Measurements from ENCODE around the gene CR1.

The CR1 gene

DNA sequence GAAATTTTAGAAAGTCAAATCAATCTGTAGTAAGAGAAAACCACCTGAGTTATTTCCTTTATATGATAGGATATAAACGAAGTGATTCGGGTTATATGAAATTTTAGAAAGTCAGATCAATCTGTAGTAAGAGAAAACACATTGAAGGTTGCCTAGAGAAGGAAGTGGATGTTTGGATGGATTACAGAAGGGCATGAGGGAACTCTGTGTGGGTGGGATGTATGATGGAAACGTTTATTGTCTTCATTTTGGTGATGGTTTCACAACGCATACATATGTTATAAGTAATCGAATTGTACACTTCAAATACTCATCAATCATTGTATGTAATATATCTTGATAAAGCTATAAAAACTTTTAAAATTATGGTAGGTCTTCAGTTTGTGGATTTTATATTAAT is 5.1 kb downstream of the CR1 start:
- no peak overlapping the region for H3K27ac ChIP-seq
- TF ChIP-seq, protein P1, sequence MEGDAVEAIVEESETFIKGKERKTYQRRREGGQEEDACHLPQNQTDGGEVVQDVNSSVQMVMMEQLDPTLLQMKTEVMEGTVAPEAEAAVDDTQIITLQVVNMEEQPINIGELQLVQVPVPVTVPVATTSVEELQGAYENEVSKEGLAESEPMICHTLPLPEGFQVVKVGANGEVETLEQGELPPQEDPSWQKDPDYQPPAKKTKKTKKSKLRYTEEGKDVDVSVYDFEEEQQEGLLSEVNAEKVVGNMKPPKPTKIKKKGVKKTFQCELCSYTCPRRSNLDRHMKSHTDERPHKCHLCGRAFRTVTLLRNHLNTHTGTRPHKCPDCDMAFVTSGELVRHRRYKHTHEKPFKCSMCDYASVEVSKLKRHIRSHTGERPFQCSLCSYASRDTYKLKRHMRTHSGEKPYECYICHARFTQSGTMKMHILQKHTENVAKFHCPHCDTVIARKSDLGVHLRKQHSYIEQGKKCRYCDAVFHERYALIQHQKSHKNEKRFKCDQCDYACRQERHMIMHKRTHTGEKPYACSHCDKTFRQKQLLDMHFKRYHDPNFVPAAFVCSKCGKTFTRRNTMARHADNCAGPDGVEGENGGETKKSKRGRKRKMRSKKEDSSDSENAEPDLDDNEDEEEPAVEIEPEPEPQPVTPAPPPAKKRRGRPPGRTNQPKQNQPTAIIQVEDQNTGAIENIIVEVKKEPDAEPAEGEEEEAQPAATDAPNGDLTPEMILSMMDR (conservative IDR thresholded peaks at IDR 0.05), result no peak
- TF ChIP-seq ZFX (IDR thresholded peaks at IDR 0.05), result no peak

DNA sequence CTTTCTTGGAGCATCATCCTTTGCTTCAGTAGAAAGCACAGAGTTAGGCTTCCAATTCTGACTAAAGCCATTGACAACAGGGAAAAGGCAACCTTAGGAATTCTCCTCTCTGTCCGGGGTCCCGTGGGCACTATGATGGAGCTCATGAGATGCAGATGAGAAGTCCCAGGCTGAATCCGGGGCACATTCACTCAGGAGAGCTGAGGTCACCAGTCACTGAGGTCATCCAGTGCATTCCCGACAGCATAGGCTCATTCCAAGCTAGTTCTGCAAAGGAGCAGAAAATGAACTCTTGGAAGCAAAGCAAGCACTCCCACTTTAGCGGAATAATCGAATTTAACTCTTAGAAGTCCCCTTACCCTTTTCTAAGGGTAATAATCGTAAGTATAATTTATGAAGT is 6.8 kb downstream of the CR1 start:
- no peak overlapping the region for H3K27ac ChIP-seq
- TF ChIP-seq ZFX (IDR thresholded peaks at IDR 0.05), result no peak
- TF ChIP-seq, protein P1 (conservative IDR thresholded peaks at IDR 0.05), result no peak

DNA sequence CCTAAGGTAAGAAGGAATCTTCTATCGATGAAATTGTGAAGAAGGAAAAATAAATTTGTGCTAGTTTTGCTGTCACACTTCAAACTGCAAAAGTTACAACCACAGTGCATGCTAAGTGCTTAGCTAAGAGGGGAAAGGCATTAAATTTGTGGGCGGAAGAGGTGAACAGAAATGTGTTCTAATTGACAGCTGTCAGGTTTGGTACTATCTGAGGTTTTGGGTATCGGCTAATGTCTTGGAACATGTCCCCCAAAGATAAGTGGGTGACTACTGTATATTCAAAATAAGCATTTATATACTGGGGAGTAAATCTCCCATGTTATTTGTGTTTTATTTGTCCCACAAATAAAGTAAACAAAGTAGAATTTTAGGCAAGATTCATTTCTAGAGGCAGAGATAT is 8.0 kb downstream of the CR1 start:
- TF ChIP-seq ZFX (IDR thresholded peaks at IDR 0.05), result no peak
- TF ChIP-seq, protein P1 (conservative IDR thresholded peaks at IDR 0.05), result no peak
- no peak overlapping the region for H3K27ac ChIP-seq

DNA sequence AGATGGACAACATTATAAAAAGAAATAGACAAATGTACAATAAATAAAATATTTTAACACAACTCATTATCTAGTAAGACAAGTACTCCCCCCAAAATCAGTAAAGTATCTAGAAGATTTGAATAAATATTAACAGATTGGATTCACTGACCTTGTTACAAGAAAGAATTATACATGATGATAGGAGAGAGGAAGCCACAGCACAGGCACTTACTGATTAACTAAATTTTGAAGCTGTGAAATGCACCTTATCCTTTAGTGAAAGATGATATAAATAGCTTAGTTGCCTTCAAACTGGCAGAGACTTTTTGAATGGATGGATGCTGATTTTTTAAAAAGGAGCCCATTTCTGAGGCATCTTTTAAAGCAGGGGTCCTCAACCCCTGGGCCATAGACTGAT is 8.5 kb downstream of the CR1 start:
- TF ChIP-seq, protein P1 (conservative IDR thresholded peaks at IDR 0.05), result no peak
- TF ChIP-seq ZFX (IDR thresholded peaks at IDR 0.05), result no peak
- no peak overlapping the region for H3K27ac ChIP-seq

DNA sequence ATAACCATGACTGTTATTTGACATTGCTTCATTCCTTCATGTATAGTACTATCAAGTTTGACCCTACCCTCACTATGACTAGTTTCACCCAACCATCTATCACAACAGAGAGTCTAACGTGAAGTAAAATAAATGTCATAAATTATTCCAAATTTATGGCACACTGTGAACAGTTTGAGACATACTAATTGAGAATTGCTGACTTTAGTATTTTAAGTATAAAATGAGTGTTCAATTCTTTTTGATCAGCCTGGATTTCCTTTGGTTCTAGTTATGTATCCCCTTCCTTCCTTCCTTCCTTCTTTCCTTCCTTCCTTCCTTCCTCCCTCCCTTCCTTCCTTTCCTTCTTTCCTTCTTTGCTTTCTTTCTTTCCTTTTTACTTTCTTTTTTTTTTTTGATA is 14.5 kb downstream of the CR1 start:
- TF ChIP-seq, protein P1 (conservative IDR thresholded peaks at IDR 0.05), result no peak
- no peak overlapping the region for H3K27ac ChIP-seq

DNA sequence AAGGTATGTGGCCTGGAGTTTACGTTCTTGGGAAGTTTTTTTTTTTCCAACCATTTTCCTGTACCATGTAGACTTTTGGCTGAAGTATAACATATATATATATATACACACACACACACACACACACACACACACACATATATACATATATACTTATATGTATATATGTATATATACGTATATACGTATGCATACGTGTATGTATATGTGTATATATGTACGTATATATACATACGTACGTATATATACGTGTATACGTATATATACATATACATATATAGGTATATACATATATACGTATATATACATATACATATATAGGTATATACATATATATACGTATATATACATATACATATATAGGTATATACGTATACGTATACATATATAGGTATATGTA is 18.9 kb downstream of the CR1 start:
- TF ChIP-seq ZFX (IDR thresholded peaks at IDR 0.05), result no peak
- TF ChIP-seq, protein P1 (conservative IDR thresholded peaks at IDR 0.05), result no peak

DNA sequence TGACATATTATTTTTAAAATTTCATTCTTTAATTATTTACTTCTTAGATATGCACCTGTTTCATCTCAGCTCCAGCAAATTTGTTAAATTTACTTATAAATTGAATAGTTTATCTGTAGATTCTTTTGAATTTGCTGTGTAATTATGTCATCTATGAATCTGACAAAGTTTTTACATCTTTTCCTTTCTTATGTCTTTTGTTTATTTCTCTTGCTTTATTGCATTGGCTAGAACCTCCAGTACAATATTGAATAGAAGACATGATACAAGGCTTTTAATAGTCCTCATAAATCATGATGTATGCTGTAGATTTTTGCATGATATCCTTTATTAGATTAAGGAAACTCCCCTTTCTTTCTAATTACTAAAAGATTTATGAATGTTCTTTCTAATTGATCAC is 20.8 kb downstream of the CR1 start:
- no peak overlapping the region for H3K27ac ChIP-seq
- no peak for TF ChIP-seq ZFX (IDR thresholded peaks at IDR 0.05)
- TF ChIP-seq, protein P1 (conservative IDR thresholded peaks at IDR 0.05), result no peak

More for the DNA sequence above, 18.9 kb downstream of the CR1 start:
- H3K27ac ChIP-seq, result no peak overlapping the region

Data from C4-2B (cell line).